H1 (cell line): ENCODE measurements around the gene RIN3. TPM values are rescaled to one million over a fixed set of nuclear protein-coding genes. Genes with fewer than 3 reads are reported as not detected.

ENCODE experiments used
- CTCF ChIA-PET: fragments of 300-600 bp; sonication (Branson Sonifier 250); formaldehyde crosslinking; loops from one replicate; lab custom pipeline; 2021; ENCODE audit not compliant: partially characterized antibody; lab: Charles Lee
- POLR2A ChIA-PET: fragments of 300-600 bp; sonication (Branson Sonifier 250); formaldehyde crosslinking; loops from one replicate; lab custom pipeline; 2021; ENCODE audit warnings: inconsistent platforms; ENCODE audit not compliant: partially characterized antibody; lab: Charles Lee
- DNase-seq, 2 experiments: peaks; one replicate each; pipeline versions ENCODE4 v3.0.0 to v3.0.0-alpha.2; 2010 to 2022; ENCODE audit warnings: low spot score in 2 of 2, low read depth in 1 of 2, mixed read lengths in 1 of 2
- FAIRE-seq: peaks from 2 replicates; lab custom pipeline; 2011; peaks lifted over from hg19 to GRCh38; lab: Jason Lieb, UNC
- H2AFZ ChIP-seq: 2 replicates; pipeline ENCODE4 v1.8.1; 2012; ENCODE audit warnings: low read length, inconsistent platforms
- H2AK5ac ChIP-seq: 2 replicates; pipeline ENCODE4 v1.6.1; 2013; ENCODE audit warnings: low read depth, low read length
- H2BK120ac ChIP-seq: replicated peaks from 2 replicates; pipeline ENCODE3; 2013; ENCODE audit warnings: low read depth, low read length, inconsistent platforms
- H2BK12ac ChIP-seq: 2 replicates; pipeline ENCODE4 v1.6.1; 2013; ENCODE audit warnings: low read depth, low read length
- H2BK15ac ChIP-seq: 2 replicates; pipeline ENCODE4 v1.6.1; 2013; ENCODE audit warnings: low read length
- H2BK20ac ChIP-seq: 2 replicates; pipeline ENCODE4 v1.6.1; 2013; ENCODE audit warnings: low read length
- H2BK5ac ChIP-seq: 2 replicates; pipeline ENCODE4 v1.6.1; 2013; ENCODE audit warnings: low read depth, low read length
- H3K14ac ChIP-seq: 2 replicates; pipeline ENCODE4 v1.6.1; 2013; ENCODE audit warnings: inconsistent platforms; ENCODE audit not compliant: insufficient read length
- H3K18ac ChIP-seq: 2 replicates; pipeline ENCODE4 v1.6.1; 2013; ENCODE audit warnings: low read length; ENCODE audit errors: extremely low read depth
- H3K23ac ChIP-seq: 2 replicates; pipeline ENCODE4 v1.6.1; 2013; ENCODE audit warnings: inconsistent platforms; ENCODE audit not compliant: insufficient read length
- H3K23me2 ChIP-seq: 2 replicates; pipeline ENCODE4 v1.6.1; 2013; ENCODE audit warnings: low read depth, low read length
- H3K27ac ChIP-seq: 2 replicates; pipeline ENCODE4 v1.6.1; 2011; ENCODE audit warnings: low read depth, low read length, inconsistent platforms
- H3K27me3 ChIP-seq, 4 experiments: replicated peaks in 1 of 4; 1 replicate in 1 of 4; 2 replicates in 3 of 4; pipeline versions ENCODE4 v1.6.1 to v1.8.1; 2011 to 2013; ENCODE audit warnings: low read length in 3 of 4, mild to moderate bottlenecking in 3 of 4, inconsistent platforms in 2 of 4, mixed read lengths in 2 of 4, moderate library complexity in 1 of 4; ENCODE audit not compliant: control insufficient read depth in 3 of 4, insufficient read depth in 3 of 4; ENCODE audit errors: extremely low read depth in 1 of 4
- H3K36me3 ChIP-seq, 4 experiments: 2 replicates each; pipeline versions ENCODE4 v1.6.1 to v1.8.1; 2011 to 2013; ENCODE audit warnings: mild to moderate bottlenecking in 4 of 4, low read length in 3 of 4, moderate library complexity in 2 of 4, control low read depth in 1 of 4, inconsistent platforms in 1 of 4; ENCODE audit not compliant: insufficient read depth in 4 of 4, control insufficient read depth in 2 of 4
- H3K4ac ChIP-seq: replicated peaks from 2 replicates; pipeline ENCODE3; 2013; ENCODE audit warnings: low read length, low read depth, mixed read lengths, inconsistent platforms; ENCODE audit not compliant: insufficient read length
- H3K4me1 ChIP-seq, 4 experiments: replicated peaks in 1 of 4; 1 replicate in 1 of 4; 2 replicates in 3 of 4; pipeline versions ENCODE4 v1.6.1 to v1.8.1; 2011 to 2013; ENCODE audit warnings: low read length in 3 of 4, inconsistent platforms in 2 of 4, mixed read lengths in 1 of 4; ENCODE audit not compliant: insufficient read depth in 4 of 4, control insufficient read depth in 3 of 4
- H3K4me2 ChIP-seq, 2 experiments: 2 replicates each; pipeline versions ENCODE4 v1.6.1 to v1.8.1; 2011 to 2013; ENCODE audit warnings: low read depth in 2 of 2, low read length in 2 of 2, control low read depth in 1 of 2, inconsistent platforms in 1 of 2, mild to moderate bottlenecking in 1 of 2; ENCODE audit not compliant: insufficient read depth in 1 of 2
- H3K4me3 ChIP-seq, 4 experiments: fragments of 200-600, 300-600 bp in 1 of 4; sonication (generic), shearing (Covaris generic), sonication (Bioruptor Twin) in 1 of 4; 2 replicates each; pipeline versions ENCODE4 v1.5.1 to v1.8.1; 2011 to 2016; ENCODE audit warnings: low read length in 4 of 4, low read depth in 3 of 4, control low read depth in 2 of 4, inconsistent platforms in 2 of 4, mild to moderate bottlenecking in 2 of 4, mixed read lengths in 1 of 4, moderate library complexity in 1 of 4; ENCODE audit not compliant: insufficient read depth in 2 of 4; ENCODE audit errors: extremely low read depth in 1 of 4
- H3K56ac ChIP-seq: replicated peaks from 2 replicates; pipeline ENCODE3; 2013; ENCODE audit warnings: low read depth, mild to moderate bottlenecking, mixed read lengths, low read length, inconsistent platforms; ENCODE audit not compliant: insufficient read length
- H3K79me1 ChIP-seq: 2 replicates; pipeline ENCODE4 v1.6.1; 2013; ENCODE audit warnings: low read depth, low read length, control low read depth
- H3K79me2 ChIP-seq, 2 experiments: 2 replicates each; pipeline versions ENCODE4 v1.6.1 to v1.8.1; 2012 to 2013; ENCODE audit warnings: low read length in 2 of 2, mild to moderate bottlenecking in 2 of 2, inconsistent platforms in 1 of 2; ENCODE audit not compliant: insufficient read depth in 2 of 2, control insufficient read depth in 1 of 2
- H3K9ac ChIP-seq, 4 experiments: replicated peaks in 1 of 4; 1 replicate in 1 of 4; 2 replicates in 3 of 4; pipeline versions ENCODE4 v1.6.1 to v1.8.1; 2011 to 2013; ENCODE audit warnings: low read depth in 3 of 4, low read length in 3 of 4, control low read depth in 2 of 4, mild to moderate bottlenecking in 2 of 4, moderate library complexity in 2 of 4, inconsistent platforms in 1 of 4; ENCODE audit errors: extremely low read depth in 1 of 4
- H3K9me3 ChIP-seq, 2 experiments: 2 replicates each; pipeline versions ENCODE4 v1.6.1 to v1.8.1; 2012 to 2013; ENCODE audit warnings: mild to moderate bottlenecking in 2 of 2, moderate library complexity in 2 of 2, control low read depth in 1 of 2, inconsistent platforms in 1 of 2, low read depth in 1 of 2, low read length in 1 of 2, mixed read lengths in 1 of 2; ENCODE audit not compliant: insufficient read depth in 2 of 2
- H4K20me1 ChIP-seq, 2 experiments: replicated peaks in 1 of 2; 2 replicates each; pipeline versions ENCODE3 to v1.8.1; 2011 to 2013; ENCODE audit warnings: inconsistent platforms in 2 of 2, low read length in 2 of 2, mild to moderate bottlenecking in 1 of 2; ENCODE audit not compliant: insufficient read depth in 2 of 2, control insufficient read depth in 1 of 2
- H4K5ac ChIP-seq: 2 replicates; pipeline ENCODE4 v1.6.1; 2013; ENCODE audit warnings: low read length, low read depth, mixed read lengths, inconsistent platforms; ENCODE audit not compliant: insufficient read length
- H4K8ac ChIP-seq: 2 replicates; pipeline ENCODE4 v1.8.0; 2013; ENCODE audit warnings: mild to moderate bottlenecking, moderate library complexity, low read length, inconsistent platforms; ENCODE audit not compliant: insufficient read depth; ENCODE audit errors: extremely low read depth
- H4K91ac ChIP-seq: replicated peaks from 2 replicates; pipeline ENCODE3; 2013; ENCODE audit warnings: low read length, mixed read lengths, inconsistent platforms; ENCODE audit not compliant: insufficient read length
- BCL11A ChIP-seq, 2 experiments: IDR thresholded peaks; one replicate each; pipeline ENCODE4 v1.6.1; 2011; ENCODE audit warnings: low read depth in 2 of 2, low read length in 2 of 2, mild to moderate bottlenecking in 2 of 2
- BRCA1 ChIP-seq: IDR thresholded peaks from 2 replicates; pipeline ENCODE4 v1.6.1; 2012; ENCODE audit warnings: low read depth, low read length, improper control_type of control experiment
- CBX5 ChIP-seq: fragments of 300-800, 300-1000 bp; sonication (generic); IDR thresholded peaks from 2 replicates; pipeline ENCODE4 v1.7.1; 2016; ENCODE audit warnings: antibody characterized with exemption, low read length, low read depth
- CHD2 ChIP-seq: IDR thresholded peaks from 2 replicates; pipeline ENCODE4 v1.6.1; 2012; ENCODE audit warnings: low read length, improper control_type of control experiment
- EP300 ChIP-seq, 2 experiments: IDR thresholded peaks; 1 replicate in 1 of 2; 2 replicates in 1 of 2; pipeline ENCODE4 v1.6.1; 2011 to 2012; ENCODE audit warnings: low read depth in 2 of 2, low read length in 2 of 2, mild to moderate bottlenecking in 2 of 2, borderline replicate concordance in 1 of 2, inconsistent platforms in 1 of 2, moderate library complexity in 1 of 2
- HDAC2 ChIP-seq, 2 experiments: fragments of 300-600 bp in 1 of 2; sonication (generic) in 1 of 2; IDR thresholded peaks; 2 replicates each; pipeline ENCODE4 v1.6.1; 2011 to 2012; ENCODE audit warnings: low read depth in 2 of 2, low read length in 2 of 2, mild to moderate bottlenecking in 2 of 2, moderate library complexity in 2 of 2, borderline replicate concordance in 1 of 2, inconsistent platforms in 1 of 2
- KDM4A ChIP-seq: IDR thresholded peaks from one replicate; pipeline ENCODE4 v1.7.1; 2012; ENCODE audit warnings: low read depth, mild to moderate bottlenecking, moderate library complexity, low read length, inconsistent platforms; ENCODE audit not compliant: severe bottlenecking
- NANOG ChIP-seq: IDR thresholded peaks from 2 replicates; pipeline ENCODE4 v1.6.1; 2011; ENCODE audit warnings: low read length, low read depth, mild to moderate bottlenecking, inconsistent platforms; ENCODE audit not compliant: insufficient read depth, poor library complexity, severe bottlenecking
- RBBP5 ChIP-seq: IDR thresholded peaks from 2 replicates; pipeline ENCODE4 v1.7.1; 2012; ENCODE audit warnings: low read depth, mild to moderate bottlenecking, inconsistent platforms, low read length, moderate library complexity, borderline replicate concordance
- RXRA ChIP-seq: IDR thresholded peaks from 2 replicates; pipeline ENCODE4 v1.6.1; 2011; ENCODE audit warnings: low read depth, mild to moderate bottlenecking, low read length, moderate library complexity; ENCODE audit not compliant: insufficient read depth
- SIN3A ChIP-seq, 2 experiments: IDR thresholded peaks in 1 of 2; conservative IDR thresholded peaks in 1 of 2; 2 replicates each; pipeline ENCODE4 v1.6.1; 2011 to 2012; ENCODE audit warnings: low read length in 2 of 2, improper control_type of control experiment in 1 of 2, low read depth in 1 of 2, mild to moderate bottlenecking in 1 of 2
- TAF1 ChIP-seq: IDR thresholded peaks from 2 replicates; pipeline ENCODE4 v1.6.1; 2011; ENCODE audit warnings: mild to moderate bottlenecking, low read depth, low read length
- polyA plus RNA-seq, 7 experiments: library from polyadenylated mRNA; depleted of rRNA in 3 of 7; stranded (reverse) in 5 of 7; unstranded in 2 of 7; fragments of >200 nt in 5 of 7; fragments of 200-250 nt in 2 of 7; gene quantifications; 1 replicate in 5 of 7; 2 replicates in 1 of 7; 4 replicates in 1 of 7; pipeline versions ENCODE4 v1.2.1 to v1.2.3, GENCODE V29; 2011 to 2013; ENCODE audit warnings: missing spikeins in 2 of 7, mixed read lengths in 2 of 7
- total RNA-seq: library from RNA; stranded (reverse); fragmentation: NEBNext Ultra II Directional; extraction: Animal tissue kit (Norgen Biotek cat#: 25700); gene quantifications from 2 replicates; pipeline ENCODE4 v1.2.1, GENCODE V29; 2021

The RIN3 gene
- total and polyA plus RNA-seq, 2 of the 8 experiments (the other 6 are each of a cell fraction or from before 2014, with no cell fraction given), result 0.59 to 1.5 TPM

- Histone ChIP-seq H3K27ac (no peak overlapping the region), H3K4me3 (no peak overlapping the region), H2BK15ac (no peak overlapping the region), H3K18ac (no peak overlapping the region), H3K4me2 (no peak overlapping the region), H3K14ac (no peak overlapping the region), H3K27me3 (no peaks in the 10 kb centered on the region), H3K23me2 (no peaks in the 10 kb centered on the region), H3K36me3 (no peaks in the 10 kb centered on the region), H2BK20ac (no peak overlapping the region), H4K5ac (no peak overlapping the region), H2BK5ac (no peak overlapping the region), H4K20me1 (no peaks in the 10 kb centered on the region), H3K79me1 (no peaks in the 10 kb centered on the region), H3K56ac (no peak overlapping the region), H4K91ac (no peak overlapping the region), H3K9me3 (no peaks in the 10 kb centered on the region), H3K4ac (no peak overlapping the region), H2AK5ac (no peak overlapping the region), H2AFZ (no peak overlapping the region), H3K23ac (no peak overlapping the region), H2BK12ac (no peak overlapping the region), H3K79me2 (no peaks in the 10 kb centered on the region), H4K8ac (no peak overlapping the region), H3K4me1 (no peaks in the 10 kb centered on the region), H2BK120ac (no peak overlapping the region), H3K9ac (no peak overlapping the region)
- CTCF ChIA-PET, result interaction anchor here (0.6 to 1.1 kb wide), 3 partner anchors 9 to 188 kb away, joined by 4 read pairs; no protein-coding TSS in a partner anchor
- no peak for FAIRE-seq
- TF ChIP-seq BCL11A (IDR thresholded peaks at IDR 0.05; ENCODE audit: low read depth in 2 of 2, low read length in 2 of 2), result no peak
- no peak for TF ChIP-seq TAF1
- no peak for TF ChIP-seq CBX5
- TF ChIP-seq BRCA1, result no peak
- TF ChIP-seq CHD2, result no peak
- TF ChIP-seq HDAC2 (IDR thresholded peaks at IDR 0.05; ENCODE audit: borderline replicate concordance in 1 of 2, low read depth in 2 of 2, low read length in 2 of 2), result no peak
- TF ChIP-seq EP300 (IDR thresholded peaks at IDR 0.05; ENCODE audit: borderline replicate concordance in 1 of 2, low read depth in 2 of 2, low read length in 2 of 2), result no peak
- TF ChIP-seq RXRA, result no peak
- TF ChIP-seq NANOG, result no peak
- no peak for TF ChIP-seq RBBP5
- no peak for TF ChIP-seq SIN3A (conservative IDR thresholded peaks at IDR 0.05 in 1 of 2, IDR thresholded peaks at IDR 0.05 in 1 of 2; ENCODE audit: low read depth in 1 of 2, low read length in 2 of 2)
- no peak for TF ChIP-seq KDM4A
- POLR2A ChIA-PET, result no interaction called here
- DNase-seq, result no peak
These were observed 184.8 kb downstream of the RIN3 start for GRCh38 chr14:92698393-92698792.
